GM18520 (cell line): ENCODE data around the gene KLK7.

Experiments used
- ATAC-seq: cut with Tn5 transposase; IDR thresholded peaks from one replicate; pipeline ENCODE4 v1.9.1; 2021; ENCODE audit not compliant: unreplicated experiment

KLK7 gene

DNA sequence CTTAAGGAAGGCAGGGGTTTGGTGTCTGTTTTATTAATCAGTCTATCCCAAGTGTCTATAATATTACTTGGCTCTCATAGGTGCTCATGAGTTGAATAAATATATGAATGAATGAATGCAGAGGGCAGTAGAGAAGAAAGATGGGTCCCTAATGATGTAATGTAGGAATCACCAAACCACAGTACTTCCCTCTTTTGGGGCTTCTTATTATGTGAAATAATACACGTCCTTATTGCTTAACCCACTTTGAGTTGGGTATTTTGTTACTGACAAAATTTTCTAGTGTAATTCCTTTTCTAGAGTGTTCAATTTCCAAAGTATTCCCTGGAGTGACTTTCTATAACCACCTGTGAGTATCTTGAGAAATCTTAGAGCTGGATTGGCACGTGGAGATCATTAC, 44.1 kb downstream of the KLK7 start:
- ATAC-seq, result no peak

GRCh38 chr19:50933640-50934039, 50.1 kb downstream of the KLK7 start:
- ATAC-seq, result no peak

DNA sequence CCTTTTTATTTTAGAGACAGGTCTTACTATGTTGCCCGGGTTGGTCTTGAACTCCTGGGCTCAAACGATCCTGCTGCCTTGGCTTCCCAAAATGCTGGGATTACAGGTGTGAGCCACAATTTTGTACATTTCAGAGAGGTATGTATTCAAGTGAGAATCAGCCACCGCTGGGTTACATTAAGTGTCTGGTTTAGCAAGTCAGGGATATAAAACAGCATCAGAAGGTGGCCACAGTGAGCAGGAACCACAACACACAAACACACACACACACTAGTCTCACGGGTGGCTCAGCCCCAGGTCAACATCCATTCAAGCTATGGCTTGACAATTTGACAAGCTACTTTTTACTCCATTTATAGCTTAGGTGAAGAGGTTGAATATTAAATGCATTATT, 51.0 kb downstream of the KLK7 start:
- ATAC-seq, result no peak

DNA sequence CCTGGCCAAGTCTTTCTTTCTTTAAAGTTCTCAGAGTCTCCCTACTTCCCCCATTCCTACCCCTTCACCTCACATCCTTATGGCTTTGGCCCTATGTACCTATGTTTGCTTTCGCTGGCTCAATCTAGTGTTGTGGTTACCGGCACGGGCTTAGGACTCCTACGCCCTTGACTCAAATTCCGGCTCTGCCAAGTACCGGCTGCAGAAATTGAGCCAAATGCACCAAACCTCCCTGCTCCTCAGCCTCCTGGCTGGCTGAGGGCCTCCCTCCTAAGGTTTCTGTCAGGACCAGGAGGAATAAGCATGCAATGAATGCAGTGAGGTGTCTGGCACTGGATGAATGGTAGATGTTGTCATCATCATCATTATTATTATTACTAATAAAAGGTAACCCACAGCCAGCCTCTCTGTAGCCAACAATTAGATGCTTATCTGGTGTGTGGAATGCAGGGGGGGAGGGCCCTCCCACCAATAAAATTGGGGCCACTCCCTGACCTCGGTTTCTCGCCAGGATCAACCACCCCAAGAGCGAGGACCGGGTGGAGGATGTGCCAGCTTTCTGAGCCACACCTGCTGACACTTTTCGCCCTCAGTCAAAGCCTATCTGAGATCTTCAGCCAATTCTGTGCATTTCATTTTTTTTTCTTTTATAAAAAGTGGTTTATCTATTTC, 51.6 kb downstream of the KLK7 start:
- no peak for ATAC-seq

GRCh38 chr19:50931023-50931422, 52.7 kb downstream of the KLK7 start:
- ATAC-seq, result no peak

DNA sequence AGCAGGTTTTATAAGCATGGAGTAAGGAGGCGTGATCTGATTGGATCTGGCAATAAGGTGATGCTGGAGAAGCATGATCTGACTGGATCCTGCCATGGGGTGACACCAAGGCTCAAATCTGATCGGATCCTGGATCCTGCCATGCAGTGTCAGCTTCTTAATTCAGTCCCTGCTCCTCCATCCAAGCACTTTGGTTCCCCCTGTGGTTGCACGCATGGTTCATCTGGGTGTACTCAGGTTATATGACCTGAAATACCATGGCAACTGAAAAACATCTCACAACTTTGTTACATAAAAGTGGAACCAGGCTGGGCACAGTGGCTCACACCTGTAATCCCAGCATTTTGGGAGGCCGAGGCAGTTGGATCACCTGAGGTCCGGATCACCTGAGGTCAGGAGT, 54.9 kb downstream of the KLK7 start:
- no peak for ATAC-seq
